Measurements from ENCODE around the gene AADAT. TPM values are rescaled to one million over a fixed set of nuclear protein-coding genes. Genes with fewer than 3 reads are reported as not detected.

Gene AADAT
- total RNA-seq, 1 experiment from 2014 or later: 2.7 TPM

- Histone ChIP-seq H3K27me3 (ENCODE audit: low read length) (peaks cover 7% of the 10 kb centered on the region; the same call in 1 of the 2 replicates), H3K79me2 (ENCODE audit: low read length) (no peaks in the 10 kb centered on the region), H3K36me3 (ENCODE audit: low read depth, low read length) (no peaks in the 10 kb centered on the region), H4K20me1 (ENCODE audit: low read length) (no peaks in the 10 kb centered on the region), H3K27ac (ENCODE audit: low read length) (no peak overlapping the region), H3K9me3 (ENCODE audit: low read length) (no peaks in the 10 kb centered on the region), H3K9ac (ENCODE audit: low read length) (no peak overlapping the region), H3K4me2 (ENCODE audit: low read length) (no peak overlapping the region), H3K4me1 (ENCODE audit: insufficient read depth, low read length) (no peaks in the 10 kb centered on the region), H3K4me3 (ENCODE audit: low read length) (no peak overlapping the region), H2AFZ (ENCODE audit: low read length) (no peak overlapping the region), H3F3A (ENCODE audit: low read length, unreplicated experiment) (no peaks in the 10 kb centered on the region), H3K9me2 (replicated peaks; ENCODE audit: low read length) (no peaks in the 10 kb centered on the region)
- intact Hi-C loops (cut with micrococcal nuclease): no loop called here
- ChIA-PET POLR2A (ENCODE audit: unreplicated experiment) (no interaction called here), CTCF (no interaction called here)
- TF ChIP-seq CTCF (conservative IDR thresholded peaks at IDR 0.05; ENCODE audit: low read depth, low read length): no peak
- no peak for TF ChIP-seq EZH2phosphoT487 (IDR thresholded peaks at IDR 0.05; ENCODE audit: borderline replicate concordance, low read length)
- TF ChIP-seq EZH2 (IDR thresholded peaks at IDR 0.05; ENCODE audit: low read length, unreplicated experiment): no peak
- ATAC-seq (no peak), DNase-seq (no peak)
- BruUV-seq (replicated peaks): no TSS peak
Measured at GRCh38 chr4:170015285-170015684, 74.5 kb downstream of the AADAT start.

DNA sequence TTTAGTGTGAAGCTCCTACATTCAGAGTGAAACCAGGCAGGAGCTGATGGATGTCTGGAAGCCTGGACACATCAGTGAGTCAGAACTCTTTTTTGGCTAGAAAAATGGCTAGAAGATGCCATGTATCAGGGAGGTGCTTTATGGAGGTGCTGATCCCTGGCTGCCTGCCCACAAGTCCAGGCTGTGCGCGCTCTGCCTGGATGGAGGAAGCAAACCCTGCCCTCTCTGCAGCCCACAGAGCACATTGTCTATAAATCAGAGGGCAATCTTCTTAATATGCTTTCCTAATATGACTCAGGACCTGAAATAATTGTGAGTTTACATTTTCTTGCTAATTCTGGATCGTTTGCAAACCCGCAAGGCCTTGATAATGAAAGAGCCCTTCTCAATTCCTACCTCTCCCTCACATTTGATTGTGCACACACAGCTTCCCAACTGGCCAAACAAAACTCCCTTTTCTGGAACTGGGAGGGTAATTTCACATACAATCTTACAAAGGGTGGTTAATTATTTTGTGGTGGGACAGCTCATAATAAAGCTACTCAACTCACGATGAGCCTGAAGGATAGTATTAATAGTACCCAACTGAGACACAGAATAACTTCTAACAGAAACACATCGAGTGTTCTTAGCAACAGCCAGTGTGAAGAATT is 75.3 kb downstream of the AADAT start:
- ChIA-PET CTCF (no interaction called here), POLR2A (ENCODE audit: unreplicated experiment) (no interaction called here)
- H3K4me2 ChIP-seq (ENCODE audit: low read length): no peak overlapping the region
- peaks cover 2% of the 10 kb centered on the region; the same call in 1 of the 2 replicates for H3K27me3 ChIP-seq (ENCODE audit: low read length)
- no peaks in the 10 kb centered on the region for H4K20me1 ChIP-seq (ENCODE audit: low read length)
- H3K9me3 ChIP-seq (ENCODE audit: low read length): no peaks in the 10 kb centered on the region
- no peaks in the 10 kb centered on the region for H3K4me1 ChIP-seq (ENCODE audit: insufficient read depth, low read length)
- H3K36me3 ChIP-seq (ENCODE audit: low read depth, low read length): no peaks in the 10 kb centered on the region
- H3K79me2 ChIP-seq (ENCODE audit: low read length): no peaks in the 10 kb centered on the region
- H3K4me3 ChIP-seq (ENCODE audit: low read length): no peak overlapping the region
- ATAC-seq (no peak), DNase-seq (no peak)
- no peak overlapping the region for H3K27ac ChIP-seq (ENCODE audit: low read length)
- no peak overlapping the region for H3K9ac ChIP-seq (ENCODE audit: low read length)
- no peaks in the 10 kb centered on the region for H3K9me2 ChIP-seq (replicated peaks; ENCODE audit: low read length)
- H2AFZ ChIP-seq (ENCODE audit: low read length): no peak overlapping the region
- BruUV-seq (replicated peaks): no TSS peak
- TF ChIP-seq EZH2phosphoT487 (IDR thresholded peaks at IDR 0.05; ENCODE audit: borderline replicate concordance, low read length) (no peak), EZH2 (IDR thresholded peaks at IDR 0.05; ENCODE audit: low read length, unreplicated experiment) (no peak), CTCF (conservative IDR thresholded peaks at IDR 0.05; ENCODE audit: low read depth, low read length) (no peak)
- H3F3A ChIP-seq (ENCODE audit: low read length, unreplicated experiment): no peaks in the 10 kb centered on the region
- intact Hi-C loops (cut with micrococcal nuclease): no loop called here

DNA sequence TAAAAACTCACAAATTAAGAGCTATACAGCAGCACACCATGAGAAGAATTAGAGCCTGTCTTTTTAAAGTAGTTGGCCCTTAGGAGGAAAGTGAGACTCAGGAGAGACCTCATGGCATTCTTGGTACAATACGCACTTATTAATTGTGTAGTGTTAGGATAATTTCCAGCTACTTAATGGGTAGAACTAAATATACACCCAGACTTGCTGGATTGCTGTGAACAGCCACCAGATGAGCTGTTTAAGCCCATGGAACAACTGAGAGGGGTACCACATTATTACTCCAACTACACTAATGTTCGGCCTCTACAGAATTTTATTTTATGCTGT is 77.2 kb downstream of the AADAT start:
- H3K4me3 ChIP-seq (ENCODE audit: low read length): no peak overlapping the region
- no peaks in the 10 kb centered on the region for H3F3A ChIP-seq (ENCODE audit: low read length, unreplicated experiment)
- H3K4me1 ChIP-seq (ENCODE audit: insufficient read depth, low read length): no peaks in the 10 kb centered on the region
- H3K36me3 ChIP-seq (ENCODE audit: low read depth, low read length): no peaks in the 10 kb centered on the region
- POLR2A ChIA-PET (ENCODE audit: unreplicated experiment): no interaction called here
- no peaks in the 10 kb centered on the region for H3K9me3 ChIP-seq (ENCODE audit: low read length)
- no peak overlapping the region for H3K4me2 ChIP-seq (ENCODE audit: low read length)
- ATAC-seq (no peak), DNase-seq (no peak)
- no peaks in the 10 kb centered on the region for H3K79me2 ChIP-seq (ENCODE audit: low read length)
- no peak overlapping the region for H3K9ac ChIP-seq (ENCODE audit: low read length)
- H3K9me2 ChIP-seq (replicated peaks; ENCODE audit: low read length): no peaks in the 10 kb centered on the region
- CTCF ChIA-PET: no interaction called here
- no TSS peak for BruUV-seq (replicated peaks)
- intact Hi-C loops (cut with micrococcal nuclease): no loop called here
- no peak for TF ChIP-seq EZH2 (IDR thresholded peaks at IDR 0.05; ENCODE audit: low read length, unreplicated experiment)
- no peak for TF ChIP-seq CTCF (conservative IDR thresholded peaks at IDR 0.05; ENCODE audit: low read depth, low read length)
- TF ChIP-seq EZH2phosphoT487 (IDR thresholded peaks at IDR 0.05; ENCODE audit: borderline replicate concordance, low read length): no peak
- H2AFZ ChIP-seq (ENCODE audit: low read length): no peak overlapping the region
- no peaks in the 10 kb centered on the region for H3K27me3 ChIP-seq (ENCODE audit: low read length)
- no peaks in the 10 kb centered on the region for H4K20me1 ChIP-seq (ENCODE audit: low read length)
- no peak overlapping the region for H3K27ac ChIP-seq (ENCODE audit: low read length)

Measured in PC-3 (cell line).